PC-9 (cell line): Measurements from ENCODE around the gene DOCK11. TPM values are rescaled to one million over a fixed set of nuclear protein-coding genes. Genes with fewer than 3 reads are reported as not detected.
A peak's percentile ranks its signal among the peaks of the same experiment; 100 is the strongest.

ENCODE experiments used
- BruUV-seq: library from RNA; stranded (reverse); fragments of 400-500 nt; replicated peaks from 2 replicates; lab custom pipeline; 2021; lab: Mats Ljungman, UMichigan
- CTCF ChIA-PET: fragments of 300-600 bp; sonication (Branson Sonifier 250); formaldehyde crosslinking; loops from one replicate; lab custom pipeline; 2022; ENCODE audit warnings: antibody characterized with exemption; lab: Charles Lee
- POLR2A ChIA-PET: fragments of 300-600 bp; sonication (Branson Sonifier 250); formaldehyde crosslinking; loops from one replicate; lab custom pipeline; 2022; ENCODE audit warnings: antibody characterized with exemption; ENCODE audit not compliant: unreplicated experiment; lab: Charles Lee
- DNase-seq, 2 experiments: peaks; one replicate each; pipeline versions ENCODE4 v3.0.0 to v3.0.0-alpha.2; 2015 to 2022; ENCODE audit warnings: mixed read lengths in 1 of 2
- H2AFZ ChIP-seq: fragments of 200-600 bp; sonication (generic); 2 replicates; pipeline ENCODE4 v1.8.1; 2017; ENCODE audit warnings: antibody characterized with exemption
- H3F3A ChIP-seq: fragments of 200-600 bp; sonication (generic); 2 replicates; pipeline ENCODE4 v1.8.1; 2017; ENCODE audit warnings: antibody characterized with exemption, mild to moderate bottlenecking, low read depth; ENCODE audit not compliant: insufficient read depth
- H3K27ac ChIP-seq: fragments of 200-600 bp; sonication (generic); 2 replicates; pipeline ENCODE4 v1.6.1; 2016; ENCODE audit warnings: mixed run types
- H3K27me3 ChIP-seq: fragments of 200-600 bp; sonication (generic); 2 replicates; pipeline ENCODE4 v1.6.1; 2016; ENCODE audit warnings: low read depth, mixed run types; ENCODE audit not compliant: insufficient read depth
- H3K36me3 ChIP-seq: fragments of 200-600 bp; sonication (generic); 2 replicates; pipeline ENCODE4 v1.6.1; 2016; ENCODE audit warnings: low read depth, mixed run types
- H3K4me1 ChIP-seq: fragments of 200-600 bp; sonication (generic); replicated peaks from 2 replicates; pipeline ENCODE4 v1.6.1; 2016; ENCODE audit warnings: mixed run types; ENCODE audit not compliant: insufficient read depth
- H3K4me2 ChIP-seq: fragments of 200-600 bp; sonication (generic); 2 replicates; pipeline ENCODE4 v1.6.1; 2017; ENCODE audit warnings: mixed run types
- H3K4me3 ChIP-seq: fragments of 200-600 bp; sonication (generic); 2 replicates; pipeline ENCODE4 v1.6.1; 2016; ENCODE audit warnings: mixed run types
- H3K79me2 ChIP-seq: fragments of 200-600 bp; sonication (generic); 2 replicates; pipeline ENCODE4 v1.6.1; 2017; ENCODE audit warnings: low read depth, mixed run types
- H3K9me2 ChIP-seq: fragments of 200-600 bp; sonication (generic); 2 replicates; pipeline ENCODE4 v1.8.1; 2017; ENCODE audit warnings: mild to moderate bottlenecking; ENCODE audit not compliant: insufficient read depth
- H3K9me3 ChIP-seq: fragments of 200-600 bp; sonication (generic); 2 replicates; pipeline ENCODE4 v1.8.1; 2016; ENCODE audit warnings: low read depth; ENCODE audit not compliant: insufficient read depth
- H4K20me1 ChIP-seq: fragments of 200-600 bp; sonication (generic); 2 replicates; pipeline ENCODE4 v1.8.1; 2017; ENCODE audit not compliant: insufficient read depth
- EZH2 ChIP-seq: fragments of 200-600 bp; sonication (generic); IDR thresholded peaks from 2 replicates; pipeline ENCODE4 v1.8.0; 2017; ENCODE audit warnings: antibody characterized with exemption, low read depth
- intact Hi-C: fragments of 100-400 bp; cut with micrococcal nuclease; formaldehyde crosslinking; loops from one replicate; pipeline ENCODE4 v1.10.0; 2022; ENCODE audit not compliant: unreplicated experiment
- total RNA-seq: library from RNA; stranded (reverse); gene quantifications from 2 replicates; pipeline ENCODE4 v1.2.3, GENCODE V29; 2021
- TF ChIP-seq, protein P1 (sequence below): fragments of 200-600 bp; sonication (generic); conservative IDR thresholded peaks from 2 replicates; pipeline ENCODE4 v1.6.1; 2017; ENCODE audit warnings: mixed run types, antibody characterized with exemption, mild to moderate bottlenecking, moderate library complexity

The DOCK11 gene
- total RNA-seq, 1 experiment from 2014 or later: 9.0 TPM

DNA sequence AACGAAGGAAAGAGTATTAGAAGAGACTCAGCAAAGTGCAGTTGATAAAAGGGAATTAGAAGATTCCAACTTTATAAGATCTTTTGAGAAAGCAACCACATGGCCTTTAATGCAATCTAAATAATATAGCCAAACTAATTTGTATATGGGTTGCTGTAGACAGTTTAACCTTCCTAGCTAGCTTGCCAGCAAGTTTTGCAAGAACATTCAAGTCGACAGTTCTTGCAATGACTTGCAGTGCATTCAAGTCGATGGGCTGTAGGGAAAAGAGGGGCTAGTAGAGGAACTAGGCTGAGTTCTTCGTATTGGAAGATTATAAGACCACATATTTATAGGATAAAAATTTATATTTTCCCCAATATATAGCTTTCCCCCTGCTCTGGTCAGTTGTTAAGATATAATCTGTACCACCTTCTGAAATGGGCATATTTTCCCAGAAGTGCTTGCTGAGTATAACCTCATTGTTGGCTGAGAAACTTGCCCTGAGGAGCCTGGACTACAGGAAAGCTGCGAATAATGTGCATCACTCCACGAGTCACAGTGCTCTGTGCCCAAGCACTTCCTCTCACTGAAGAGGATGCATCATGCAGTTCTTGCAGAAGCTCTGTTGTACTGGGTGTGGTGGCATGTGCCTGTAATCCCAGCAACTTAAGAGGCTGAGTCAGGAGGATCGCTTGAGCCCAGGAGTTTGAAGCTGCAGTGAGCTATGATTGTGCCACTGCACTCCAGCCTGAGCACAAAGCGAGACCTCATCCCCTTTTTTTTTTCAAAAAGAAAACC lies 56.7 kb downstream of the DOCK11 start:
- Histone ChIP-seq H3K27me3 (no peaks in the 10 kb centered on the region), H4K20me1 (no peaks in the 10 kb centered on the region), H3K79me2 (no peaks in the 10 kb centered on the region), H3K9me3 (no peaks in the 10 kb centered on the region), H3F3A (no peaks in the 10 kb centered on the region), H2AFZ (no peak overlapping the region), H3K4me2 (no peak overlapping the region), H3K4me3 (no peak overlapping the region), H3K9me2 (no peaks in the 10 kb centered on the region), H3K4me1 (0 out of 2 replicates have a peak, but pooled peaks cover 6% of the 10 kb centered on the region), H3K27ac (no peak overlapping the region), H3K36me3 (no peaks in the 10 kb centered on the region)
- peak in 1 of 2 experiments; percentile 65 for DNase-seq
- TF ChIP-seq EZH2: no peak
- TF ChIP-seq, protein P1, sequence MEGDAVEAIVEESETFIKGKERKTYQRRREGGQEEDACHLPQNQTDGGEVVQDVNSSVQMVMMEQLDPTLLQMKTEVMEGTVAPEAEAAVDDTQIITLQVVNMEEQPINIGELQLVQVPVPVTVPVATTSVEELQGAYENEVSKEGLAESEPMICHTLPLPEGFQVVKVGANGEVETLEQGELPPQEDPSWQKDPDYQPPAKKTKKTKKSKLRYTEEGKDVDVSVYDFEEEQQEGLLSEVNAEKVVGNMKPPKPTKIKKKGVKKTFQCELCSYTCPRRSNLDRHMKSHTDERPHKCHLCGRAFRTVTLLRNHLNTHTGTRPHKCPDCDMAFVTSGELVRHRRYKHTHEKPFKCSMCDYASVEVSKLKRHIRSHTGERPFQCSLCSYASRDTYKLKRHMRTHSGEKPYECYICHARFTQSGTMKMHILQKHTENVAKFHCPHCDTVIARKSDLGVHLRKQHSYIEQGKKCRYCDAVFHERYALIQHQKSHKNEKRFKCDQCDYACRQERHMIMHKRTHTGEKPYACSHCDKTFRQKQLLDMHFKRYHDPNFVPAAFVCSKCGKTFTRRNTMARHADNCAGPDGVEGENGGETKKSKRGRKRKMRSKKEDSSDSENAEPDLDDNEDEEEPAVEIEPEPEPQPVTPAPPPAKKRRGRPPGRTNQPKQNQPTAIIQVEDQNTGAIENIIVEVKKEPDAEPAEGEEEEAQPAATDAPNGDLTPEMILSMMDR: no peak
- BruUV-seq: no TSS peak
- CTCF ChIA-PET: no interaction called here
- intact Hi-C loops: no loop called here
- POLR2A ChIA-PET: interaction anchor here (0.7 kb wide), 1 partner anchor 132 kb away, joined by 5 read pairs; no protein-coding TSS in a partner anchor

DNA sequence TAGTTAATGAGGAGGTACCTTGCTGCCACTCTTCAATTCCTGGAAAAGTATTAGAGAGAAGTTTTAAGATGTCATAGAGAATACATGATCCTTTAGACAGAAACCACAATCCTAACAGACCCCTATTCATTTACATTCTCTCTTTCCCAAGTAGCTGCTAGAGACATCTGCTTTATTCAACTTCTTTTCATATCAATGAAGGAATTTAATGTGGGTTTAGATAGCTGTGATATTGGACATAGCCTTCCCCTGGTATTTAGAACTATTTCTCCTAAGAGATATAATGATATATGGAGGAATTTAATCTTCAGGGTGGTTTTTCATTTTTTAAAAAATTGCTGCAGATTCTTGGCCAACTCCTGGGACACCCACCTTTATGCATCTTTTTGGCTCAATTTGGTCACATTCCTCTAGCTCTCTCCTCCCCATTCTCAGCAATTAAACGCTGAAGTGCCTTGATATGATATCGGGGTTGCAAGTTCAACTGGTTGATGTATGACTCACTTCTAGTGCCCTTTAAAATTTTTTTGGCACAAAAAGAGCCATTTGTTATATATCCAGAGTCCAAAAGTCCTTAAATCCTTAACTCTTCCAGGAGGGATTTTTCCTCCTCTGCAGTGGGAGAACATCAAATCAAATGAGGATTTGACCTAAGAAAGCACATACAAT lies 57.6 kb downstream of the DOCK11 start:
- BruUV-seq: no TSS peak
- TF ChIP-seq, protein P1: no peak
- ChIA-PET POLR2A (no interaction called here), CTCF (interaction anchor here (0.5 kb wide), 1 partner anchor 98 kb away, joined by 4 read pairs; no protein-coding TSS in a partner anchor)
- Histone ChIP-seq H3K4me1 (0 out of 2 replicates have a peak, but pooled peaks cover 6% of the 10 kb centered on the region), H2AFZ (no peak overlapping the region), H3K4me3 (no peak overlapping the region), H4K20me1 (no peaks in the 10 kb centered on the region), H3K9me2 (no peaks in the 10 kb centered on the region), H3K27me3 (no peaks in the 10 kb centered on the region), H3K9me3 (no peaks in the 10 kb centered on the region), H3K79me2 (no peaks in the 10 kb centered on the region), H3K27ac (no peak overlapping the region), H3K4me2 (no peak overlapping the region), H3F3A (no peaks in the 10 kb centered on the region), H3K36me3 (no peaks in the 10 kb centered on the region)
- intact Hi-C loops: no loop called here
- no peak for DNase-seq

DNA sequence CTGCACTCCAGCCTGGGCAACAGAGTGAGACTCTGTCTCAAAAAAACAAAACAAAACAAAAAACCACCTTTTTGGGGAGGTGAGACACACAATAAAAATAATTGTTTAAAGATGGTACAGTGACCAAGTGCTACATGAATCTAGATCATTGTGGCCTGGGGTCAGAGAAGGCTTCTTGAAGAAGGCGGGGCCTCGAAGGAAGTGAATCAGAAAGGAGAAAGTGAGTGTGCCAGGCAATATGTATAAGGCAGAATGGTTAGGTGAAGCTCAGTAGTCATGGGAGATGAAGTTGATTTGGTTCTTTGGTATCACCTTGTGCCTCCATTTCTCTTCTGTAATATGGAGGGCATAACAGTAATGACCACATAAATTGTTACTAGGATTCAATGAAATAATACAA lies 58.9 kb downstream of the DOCK11 start:
- Histone ChIP-seq H4K20me1 (no peaks in the 10 kb centered on the region), H2AFZ (no peak overlapping the region), H3F3A (no peaks in the 10 kb centered on the region), H3K9me3 (no peaks in the 10 kb centered on the region), H3K4me1 (0 out of 2 replicates have a peak, but pooled peaks cover 6% of the 10 kb centered on the region), H3K36me3 (no peaks in the 10 kb centered on the region), H3K27ac (no peak overlapping the region), H3K4me2 (no peak overlapping the region), H3K4me3 (no peak overlapping the region), H3K9me2 (no peaks in the 10 kb centered on the region), H3K79me2 (no peaks in the 10 kb centered on the region), H3K27me3 (no peaks in the 10 kb centered on the region)
- no peak for TF ChIP-seq EZH2
- TF ChIP-seq, protein P1: no peak
- DNase-seq: no peak
- intact Hi-C loops: no loop called here
- POLR2A ChIA-PET: interaction anchor here (0.6 kb wide), 1 partner anchor 119 kb away, joined by 6 read pairs; no protein-coding TSS in a partner anchor
- CTCF ChIA-PET: no interaction called here
- no TSS peak for BruUV-seq
